ENCODE measurements around the gene LRPAP1.
"Not testable (repeated sequence)": the region's sequence is repeated elsewhere in the genome, so short reads cannot be mapped to it uniquely, and the experiment has no call there.

LRPAP1 gene

DNA sequence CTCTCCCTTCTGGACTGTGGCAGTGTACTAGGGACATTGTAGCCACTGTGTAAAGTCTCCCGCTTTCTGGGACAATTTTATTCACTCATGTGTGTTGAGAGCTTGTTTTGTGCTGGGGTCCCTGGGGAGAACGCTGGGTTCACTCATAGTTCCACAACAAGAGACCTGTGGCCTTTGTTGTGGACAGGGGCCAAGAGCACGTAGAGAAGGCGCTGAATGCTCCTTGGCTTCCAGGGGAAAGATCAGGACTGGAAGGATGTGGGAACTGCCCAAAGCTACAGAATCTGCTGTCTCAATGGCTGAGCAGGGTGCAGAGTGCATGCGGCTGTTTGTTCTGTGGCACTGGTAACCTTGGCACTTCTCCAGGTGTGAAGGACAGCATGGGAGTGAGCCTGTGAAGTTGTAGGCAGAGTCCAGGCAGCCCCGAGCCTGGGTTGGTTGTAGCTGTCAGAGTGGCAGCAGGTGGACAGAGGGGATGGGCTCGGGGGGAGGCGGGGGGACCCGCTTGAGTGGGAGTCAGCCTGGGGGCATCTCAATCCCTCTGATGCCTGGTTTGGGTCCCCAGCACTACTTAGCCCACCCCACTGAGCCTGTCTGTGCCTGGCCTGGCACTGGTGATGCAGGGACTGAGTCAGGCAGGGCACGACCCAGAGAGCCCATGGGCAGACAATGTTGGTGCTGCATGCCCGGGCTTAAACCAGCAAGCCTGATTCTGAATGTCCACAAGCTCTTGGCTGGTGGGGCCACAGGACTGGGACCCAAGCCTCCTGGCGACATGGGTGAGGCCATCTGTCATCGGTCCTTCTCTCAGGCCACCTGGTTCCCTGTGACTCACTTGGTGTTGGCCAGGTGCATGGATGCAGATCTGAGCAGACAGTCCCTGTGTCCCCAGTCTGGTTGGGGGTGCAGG is 27.4 kb upstream of the LRPAP1 start:
- DNase-seq, result not testable (repeated sequence)

DNA sequence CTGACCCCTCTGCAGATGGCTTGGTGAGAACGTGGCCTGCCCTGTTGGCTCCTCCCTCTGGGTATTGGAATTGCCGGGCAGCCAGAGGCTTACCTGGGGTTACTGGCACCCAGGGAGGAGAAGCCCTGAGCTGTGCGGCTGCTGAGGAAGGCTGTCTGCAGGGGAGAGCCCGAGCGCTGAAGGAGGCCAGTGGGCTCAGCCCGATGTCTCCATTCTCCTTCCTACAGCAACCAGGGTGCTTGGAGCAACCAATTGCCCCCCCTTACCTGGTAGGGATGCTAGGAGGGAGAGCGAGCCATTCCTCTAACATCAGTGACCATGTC is 26.3 kb upstream of the LRPAP1 start:
- DNase-seq, result not testable (repeated sequence)

DNA sequence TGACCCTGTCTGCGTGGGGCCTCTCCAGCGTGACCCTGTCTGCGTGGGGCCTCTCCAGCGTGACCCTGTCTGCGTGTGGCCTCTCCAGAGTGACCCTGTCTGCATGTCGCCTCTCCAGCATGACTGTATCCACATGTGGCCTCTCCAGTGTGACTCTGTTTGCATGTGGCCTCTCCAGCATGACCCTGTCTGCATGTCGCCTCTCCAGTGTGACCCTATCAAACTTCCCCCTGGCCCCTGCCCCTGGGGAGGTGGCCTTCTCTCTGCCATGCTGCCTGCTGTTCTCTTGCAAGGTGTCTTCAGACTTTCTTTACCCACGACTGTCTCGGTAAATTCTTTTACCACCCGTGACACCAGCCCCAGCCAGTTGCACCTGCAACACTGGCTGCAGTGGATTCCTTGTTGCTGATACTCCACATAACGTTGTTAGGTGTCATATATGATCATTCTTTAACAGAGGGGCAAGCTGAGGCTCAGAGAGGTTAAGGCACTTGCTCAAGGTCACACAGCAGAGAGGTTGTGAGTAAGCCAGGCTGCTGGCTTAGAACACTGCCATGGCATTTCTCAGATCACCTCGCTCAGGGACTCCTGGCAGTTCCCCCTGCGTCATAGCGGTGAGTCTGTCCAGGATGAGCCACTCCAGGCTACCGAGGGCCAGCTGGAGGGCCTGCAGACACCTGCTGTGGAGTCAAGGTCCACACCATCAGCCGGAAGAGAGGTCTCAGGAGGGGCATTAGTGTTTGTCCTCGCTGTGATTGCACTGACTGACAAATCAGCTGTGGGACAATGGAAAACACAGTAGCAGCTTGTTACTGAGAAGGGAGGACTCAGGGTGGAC is 25.7 kb upstream of the LRPAP1 start:
- DNase-seq, result not testable (repeated sequence)

DNA sequence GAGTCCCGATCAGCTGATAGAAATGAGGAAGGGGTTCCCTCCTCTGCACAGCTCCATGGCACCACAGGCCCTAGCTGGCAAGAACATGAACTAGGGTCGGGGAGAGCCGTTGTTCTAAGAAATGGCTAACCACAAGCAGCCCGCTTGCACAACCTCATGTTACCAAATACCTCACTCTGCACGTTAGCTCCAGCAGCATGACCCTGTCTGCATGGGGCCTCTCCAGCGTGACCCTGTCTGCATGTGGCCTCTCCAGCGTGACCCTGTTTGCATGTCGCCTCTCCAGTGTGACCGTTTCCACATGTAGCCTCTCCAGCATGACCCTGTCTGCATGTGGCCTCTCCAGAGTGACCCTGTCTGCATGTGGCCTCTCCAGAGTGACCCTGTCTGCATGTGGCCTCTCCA is 24.9 kb upstream of the LRPAP1 start:
- not testable (repeated sequence) for DNase-seq

DNA sequence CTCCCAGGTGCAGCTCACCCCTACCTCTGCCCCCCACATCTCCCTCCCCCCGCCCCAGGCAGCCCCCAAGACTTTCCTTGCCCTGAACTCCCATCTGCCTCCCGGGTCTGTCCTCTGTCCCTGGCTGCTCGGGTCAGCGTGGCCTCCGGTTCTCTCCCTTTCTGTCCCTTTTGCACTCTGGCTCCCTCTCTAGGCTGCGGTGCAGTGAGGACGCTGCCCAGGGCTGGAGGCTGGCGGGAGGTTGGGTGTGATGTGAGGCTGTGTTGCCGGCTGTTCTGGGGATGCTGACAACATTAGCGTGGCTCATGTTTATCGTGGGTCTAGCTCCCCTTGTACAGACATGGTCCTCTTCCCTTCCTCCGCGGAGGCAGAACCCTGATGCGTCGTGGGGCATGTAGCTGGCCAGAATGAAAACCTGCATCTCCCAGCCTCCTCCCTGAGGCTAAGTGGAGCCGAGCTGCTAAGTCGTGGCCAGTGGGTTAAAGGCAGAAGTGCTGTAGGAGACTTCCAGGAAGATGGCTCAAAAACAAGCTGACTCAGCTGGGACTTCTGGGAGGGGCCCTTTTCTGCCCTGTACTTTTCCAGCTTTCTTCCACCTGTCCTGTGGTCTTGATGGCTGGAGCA is 24.1 kb upstream of the LRPAP1 start:
- DNase-seq, result not testable (repeated sequence)

DNA sequence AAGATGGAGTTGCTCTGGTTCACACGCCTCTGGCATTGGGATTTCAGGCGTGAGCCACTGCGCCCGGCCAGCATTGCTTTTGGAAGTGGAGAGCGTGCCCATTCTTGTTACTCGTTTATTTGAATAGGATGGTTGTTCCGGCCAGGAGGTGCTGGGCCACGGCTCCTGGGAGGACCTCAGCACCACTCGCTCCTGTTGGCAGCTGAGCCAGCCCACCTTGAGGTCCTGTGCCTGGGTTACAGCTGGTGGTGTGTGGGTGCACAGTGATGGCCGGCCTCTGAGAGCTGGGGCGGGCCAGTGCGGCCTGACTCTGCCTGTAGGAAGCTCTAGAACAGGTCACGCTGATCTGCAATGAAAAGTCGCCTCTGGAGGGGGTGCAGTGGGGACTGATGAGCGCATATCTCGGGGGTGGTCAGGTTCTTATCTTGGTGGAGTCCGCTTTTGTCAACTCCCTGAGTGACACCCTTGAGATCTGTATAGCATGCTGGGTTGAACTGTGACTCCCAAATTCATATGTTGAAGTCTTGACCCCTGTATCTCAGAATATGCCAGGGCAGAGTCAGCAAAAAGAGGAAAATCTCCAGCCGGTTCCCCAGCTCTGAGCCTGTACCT is 23.3 kb upstream of the LRPAP1 start:
- not testable (repeated sequence) for DNase-seq

DNA sequence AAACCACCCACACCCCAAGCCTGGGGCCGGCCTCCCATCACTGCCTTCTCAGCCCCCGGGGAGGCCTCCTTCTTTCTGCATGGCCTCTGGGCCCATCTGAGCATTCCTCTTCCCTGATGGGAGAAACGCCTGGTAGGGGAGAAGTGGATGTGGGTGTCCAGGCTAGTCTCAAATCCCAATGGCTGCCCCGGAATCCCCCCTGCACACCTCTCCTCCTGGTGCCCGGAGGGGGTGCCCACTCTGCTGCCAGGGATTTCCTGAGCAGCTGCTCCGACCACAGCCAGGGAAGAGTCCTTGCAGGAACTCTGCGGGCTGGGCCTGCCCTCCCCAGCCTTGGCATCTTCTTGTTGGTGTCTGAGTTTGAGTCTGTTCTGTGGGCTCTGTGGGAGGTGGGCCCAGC is 19.1 kb upstream of the LRPAP1 start:
- not testable (repeated sequence) for DNase-seq

DNA sequence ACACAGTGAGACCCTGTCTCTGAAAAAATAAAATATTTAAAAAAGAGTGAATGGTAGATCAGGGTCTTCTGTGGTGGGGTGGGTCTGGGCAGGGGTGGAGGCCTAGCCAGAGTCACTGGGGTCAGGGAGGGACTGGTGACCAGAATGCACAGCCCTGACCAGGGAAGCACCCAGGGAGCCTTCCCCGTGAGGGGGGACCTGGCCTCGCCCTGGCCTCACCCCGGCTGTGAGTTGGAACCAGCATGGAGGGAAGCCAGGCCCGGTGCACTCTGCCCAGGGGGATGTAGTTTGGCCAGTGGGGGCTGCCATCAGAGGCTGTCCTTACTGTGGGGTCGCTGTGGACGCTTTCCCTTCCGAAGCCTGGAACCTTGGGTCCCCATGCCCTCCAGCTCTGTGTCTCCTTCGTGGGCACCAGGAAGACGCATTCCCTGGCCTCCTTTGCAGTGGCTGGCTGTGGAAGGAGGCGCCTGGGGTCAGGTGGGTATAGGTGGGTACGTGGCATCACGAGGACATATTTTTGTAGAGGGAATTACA is 18.6 kb upstream of the LRPAP1 start:
- not testable (repeated sequence) for DNase-seq

DNA sequence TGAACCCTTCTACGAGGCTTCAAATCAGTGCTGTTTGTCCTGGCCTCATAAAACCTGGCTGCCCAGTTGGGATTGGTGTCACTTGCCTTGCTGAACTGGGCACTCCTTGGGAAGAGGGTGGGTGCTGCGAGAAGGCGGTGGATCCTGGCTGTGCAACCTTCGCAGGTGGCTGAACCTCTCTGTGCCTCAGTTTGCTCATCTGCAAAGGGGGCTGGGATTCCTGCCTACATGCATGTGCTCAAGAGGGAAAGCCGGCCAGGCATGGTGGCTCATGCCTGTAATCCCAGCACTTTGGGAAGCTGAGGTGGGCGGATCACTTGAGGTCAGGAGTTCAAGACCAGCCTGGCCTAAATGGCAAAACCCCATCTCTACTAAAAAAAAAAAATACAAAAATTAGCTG is 17.8 kb upstream of the LRPAP1 start:
- DNase-seq, result not testable (repeated sequence)

DNA sequence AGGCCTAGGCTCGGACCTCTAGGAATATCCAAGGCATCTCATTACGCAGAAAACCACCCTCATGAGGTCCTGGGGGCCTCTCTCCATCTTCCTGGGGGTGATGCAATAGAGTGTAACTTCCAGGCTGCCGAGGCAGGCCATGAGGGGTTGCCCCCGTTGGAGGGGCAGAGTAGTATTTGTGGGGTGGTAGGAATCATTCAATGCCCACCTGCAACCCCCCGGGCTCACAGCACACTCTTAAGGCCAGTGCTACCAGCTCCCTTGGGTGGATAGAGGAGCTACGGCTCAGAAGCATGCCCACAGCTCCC is 17.4 kb upstream of the LRPAP1 start:
- DNase-seq, result not testable (repeated sequence)

DNA sequence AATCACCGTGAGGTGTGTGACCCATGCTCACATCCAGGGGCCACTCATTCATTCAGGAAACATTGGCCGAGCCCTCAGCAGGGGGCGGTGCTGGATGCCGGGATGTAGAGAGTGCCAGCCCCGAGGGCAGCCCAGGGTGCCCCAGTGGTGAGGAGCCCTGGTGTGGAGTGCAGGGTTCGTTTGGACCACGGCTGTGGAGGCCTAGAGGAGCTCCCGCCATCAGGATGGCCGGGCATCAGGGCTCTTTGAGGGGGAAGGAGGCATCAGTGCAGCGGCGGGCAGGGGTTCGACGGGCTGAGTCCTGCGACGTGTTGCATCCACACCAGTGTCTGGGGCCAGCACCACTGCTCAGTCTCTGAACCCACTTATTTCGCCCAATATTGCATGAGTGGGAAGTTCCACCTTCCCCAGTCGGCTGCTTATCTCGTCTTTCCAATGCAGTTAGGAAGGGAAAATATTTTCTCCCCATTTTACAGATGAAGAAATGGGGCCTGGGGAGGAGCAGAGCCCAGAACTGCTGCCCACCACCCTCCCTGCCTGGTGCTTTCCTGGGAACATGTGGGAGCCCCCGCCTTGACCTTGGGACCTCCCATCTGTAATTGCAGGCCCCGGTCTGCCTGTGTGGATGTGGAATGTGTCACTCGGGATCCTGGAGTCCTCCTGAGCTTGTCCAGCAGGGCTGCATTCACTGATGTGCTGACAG is 16.9 kb upstream of the LRPAP1 start:
- not testable (repeated sequence) for DNase-seq

DNA sequence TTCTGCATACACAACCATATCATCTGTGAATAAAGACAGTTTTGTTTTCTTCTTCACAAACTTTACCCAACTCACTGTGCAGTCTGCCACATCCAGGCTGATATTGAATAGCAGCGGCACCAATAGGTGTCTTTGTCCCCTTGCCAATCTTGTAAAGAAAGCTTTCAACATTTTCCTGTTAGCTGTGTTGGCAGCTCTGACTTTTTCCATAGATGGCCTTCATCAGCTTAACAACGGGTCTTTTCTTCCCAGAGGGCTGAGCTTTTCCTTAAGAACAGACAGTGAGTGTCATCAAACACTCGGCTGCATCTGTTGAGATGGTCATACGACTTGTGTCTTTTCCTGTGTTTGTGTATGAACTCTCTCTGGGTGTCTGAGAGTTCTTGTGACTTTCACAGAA is 14.5 kb upstream of the LRPAP1 start:
- not testable (repeated sequence) for DNase-seq

DNA sequence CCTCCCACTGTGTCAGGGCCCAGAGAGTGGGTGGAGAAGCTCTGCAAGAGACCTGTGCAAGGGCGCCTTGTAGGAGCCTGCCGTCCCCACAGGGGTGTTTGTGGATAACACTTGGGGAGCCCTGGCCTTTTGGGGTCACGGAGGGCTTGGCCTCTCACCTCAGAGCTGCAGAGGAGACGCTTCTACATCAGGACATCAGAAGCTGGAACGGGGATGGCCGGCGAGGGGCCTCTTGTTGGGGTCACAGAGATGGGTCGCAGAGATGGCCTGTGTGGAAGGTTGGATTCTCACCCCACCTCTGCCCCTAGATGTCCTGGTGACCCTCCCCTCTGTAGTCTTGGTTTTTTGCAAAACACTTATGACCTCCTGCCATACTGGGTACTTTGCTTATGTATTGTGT is 13.1 kb upstream of the LRPAP1 start:
- DNase-seq, result not testable (repeated sequence)

DNA sequence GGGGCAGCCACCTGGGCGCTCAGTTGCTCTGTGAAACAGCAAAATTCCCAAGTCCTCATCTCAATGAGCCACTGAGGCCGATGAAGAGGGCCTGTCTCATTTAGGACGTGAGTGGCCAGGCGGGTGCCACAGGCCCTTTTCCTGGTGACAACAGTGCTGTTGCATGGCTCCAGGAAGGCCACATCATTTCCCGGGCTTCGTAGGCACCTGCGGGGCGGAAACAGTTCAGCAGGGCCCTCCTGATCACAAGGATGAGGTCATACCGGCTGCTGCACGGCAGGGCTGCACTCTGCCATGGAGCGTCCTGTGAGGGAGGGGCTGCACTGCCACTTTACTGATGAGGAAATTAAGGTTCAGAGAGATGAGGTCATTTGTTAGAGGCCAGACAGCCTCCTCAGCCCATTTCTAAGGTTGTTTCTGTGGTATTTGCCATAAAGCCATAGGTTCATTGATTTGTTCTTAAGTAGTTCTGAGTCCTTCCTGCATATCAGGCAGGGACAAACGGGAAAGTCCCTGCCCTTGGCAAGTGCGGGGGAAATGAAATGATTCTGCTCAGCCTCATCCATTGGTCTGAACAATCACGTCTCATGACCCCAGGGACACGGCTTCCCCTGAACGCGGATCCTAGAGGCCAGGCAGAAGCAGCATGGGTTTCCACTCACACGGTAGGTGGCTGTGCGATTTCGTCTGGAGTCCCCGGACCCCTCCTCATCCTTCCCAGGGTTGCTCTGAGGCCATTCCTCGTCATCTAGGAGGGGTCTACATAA is 12.2 kb upstream of the LRPAP1 start:
- DNase-seq, result not testable (repeated sequence)

DNA sequence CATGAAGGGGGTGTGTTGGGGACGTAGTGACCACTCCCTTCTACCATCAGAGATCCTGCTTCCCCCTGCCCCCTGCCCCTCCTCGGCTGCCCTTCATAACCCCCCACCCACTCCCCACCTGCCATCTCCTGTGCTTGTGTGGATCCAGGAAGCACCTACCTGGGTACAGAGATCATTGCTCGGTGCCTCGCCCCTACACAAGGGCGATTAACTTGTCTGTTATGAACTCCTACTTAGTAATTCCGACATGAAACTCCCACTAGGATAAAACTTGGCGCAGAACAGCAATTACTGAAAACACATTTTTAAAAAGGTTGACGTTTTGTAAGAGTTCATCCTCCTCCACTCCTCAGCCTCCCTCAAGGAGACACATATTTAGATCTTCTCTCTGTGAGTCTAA is 11.2 kb upstream of the LRPAP1 start:
- DNase-seq, result not testable (repeated sequence)

DNA sequence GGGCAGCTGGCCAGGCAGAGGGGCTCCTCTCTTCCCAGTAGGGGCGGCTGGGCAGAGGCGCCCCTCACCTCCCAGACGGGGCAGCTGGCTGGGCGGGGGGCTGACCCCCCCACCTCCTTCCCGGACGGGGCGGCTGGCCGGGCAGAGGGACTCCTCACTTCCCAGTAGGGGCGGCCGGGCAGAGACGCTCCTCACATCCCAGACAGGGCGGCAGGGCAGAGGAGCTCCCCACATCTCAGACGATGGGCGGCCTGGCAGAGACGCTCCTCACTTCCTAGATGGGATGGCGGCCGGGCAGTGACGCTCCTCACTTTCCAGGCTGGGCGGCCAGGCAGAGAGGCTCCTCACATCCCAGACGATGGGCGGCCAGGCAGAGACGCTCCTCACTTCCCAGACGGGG is 6.7 kb upstream of the LRPAP1 start:
- DNase-seq, result not testable (repeated sequence)

DNA sequence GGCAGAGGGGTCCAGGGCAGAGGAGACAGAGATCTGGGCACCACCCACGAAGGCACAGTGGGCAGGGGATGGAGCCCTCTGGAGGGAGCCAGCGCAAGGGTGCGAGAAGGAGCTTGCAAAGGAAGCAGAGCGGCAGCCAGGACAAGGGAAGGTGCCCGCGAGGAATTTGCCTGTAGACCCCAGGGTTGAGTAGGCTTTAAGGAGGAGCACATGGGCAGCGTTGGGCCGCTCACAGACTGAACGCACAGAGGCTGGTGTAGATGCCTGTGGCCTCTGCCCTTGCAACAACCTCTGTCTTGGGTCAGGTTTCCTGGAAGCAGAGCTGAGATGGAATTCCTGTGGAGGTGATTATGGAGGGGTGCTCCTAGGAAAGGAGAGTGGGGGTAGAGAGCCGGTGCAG is 3.6 kb upstream of the LRPAP1 start:
- not testable (repeated sequence) for DNase-seq

DNA sequence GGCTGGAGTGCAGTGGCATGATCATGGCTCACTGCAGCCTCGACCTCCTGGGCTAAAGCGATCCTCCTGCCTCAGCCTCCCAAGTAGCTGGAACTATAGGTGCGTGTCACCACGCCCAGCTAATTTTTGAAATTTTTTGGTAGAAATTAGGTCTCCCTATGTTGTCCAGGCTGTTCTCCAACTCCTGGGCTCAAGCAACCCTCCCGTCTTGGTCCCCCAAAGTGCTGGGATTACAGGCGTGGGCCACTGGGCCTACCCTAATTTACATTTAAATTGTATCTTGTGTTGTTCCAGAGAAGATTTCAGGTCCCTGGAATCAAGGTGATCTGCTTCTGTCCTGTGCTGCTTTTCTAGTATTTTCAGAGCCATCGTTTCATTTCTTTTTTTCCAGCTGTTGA is 1.2 kb upstream of the LRPAP1 start:
- no peak for DNase-seq

DNA sequence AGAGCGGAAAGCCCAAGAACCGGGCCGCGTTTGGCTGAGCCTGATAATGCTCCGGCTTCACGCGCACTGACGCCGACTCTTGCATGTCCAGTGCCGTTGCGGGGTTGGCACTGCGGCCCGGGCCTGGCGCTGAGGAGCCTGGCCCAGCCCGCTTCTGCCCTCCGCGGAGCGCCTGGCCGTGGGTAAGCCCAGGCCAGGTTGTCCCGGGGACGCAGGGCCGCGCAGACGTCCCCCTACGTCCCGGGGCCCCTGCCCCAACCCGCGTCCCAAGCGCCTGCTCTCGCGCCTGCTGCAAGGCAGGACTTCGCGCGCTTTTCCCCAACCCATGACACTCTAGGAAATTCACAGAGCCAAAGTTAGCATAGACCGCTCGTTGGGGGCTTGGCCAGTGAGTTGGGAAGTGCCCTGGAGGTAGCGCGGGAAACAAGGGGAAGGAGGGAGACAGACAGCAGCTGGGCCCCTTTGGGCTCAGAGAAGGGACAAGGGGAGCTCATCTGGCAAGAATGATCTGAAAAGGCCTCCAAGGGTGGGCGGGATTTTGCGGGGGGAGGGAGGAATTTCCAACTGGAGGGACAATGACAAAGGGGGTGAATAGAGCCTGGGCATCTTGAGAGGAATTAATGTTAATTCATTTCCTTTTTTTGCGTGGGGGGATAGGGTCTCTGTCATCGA is 665 bp upstream of the LRPAP1 start:
- no peak for DNase-seq

DNA sequence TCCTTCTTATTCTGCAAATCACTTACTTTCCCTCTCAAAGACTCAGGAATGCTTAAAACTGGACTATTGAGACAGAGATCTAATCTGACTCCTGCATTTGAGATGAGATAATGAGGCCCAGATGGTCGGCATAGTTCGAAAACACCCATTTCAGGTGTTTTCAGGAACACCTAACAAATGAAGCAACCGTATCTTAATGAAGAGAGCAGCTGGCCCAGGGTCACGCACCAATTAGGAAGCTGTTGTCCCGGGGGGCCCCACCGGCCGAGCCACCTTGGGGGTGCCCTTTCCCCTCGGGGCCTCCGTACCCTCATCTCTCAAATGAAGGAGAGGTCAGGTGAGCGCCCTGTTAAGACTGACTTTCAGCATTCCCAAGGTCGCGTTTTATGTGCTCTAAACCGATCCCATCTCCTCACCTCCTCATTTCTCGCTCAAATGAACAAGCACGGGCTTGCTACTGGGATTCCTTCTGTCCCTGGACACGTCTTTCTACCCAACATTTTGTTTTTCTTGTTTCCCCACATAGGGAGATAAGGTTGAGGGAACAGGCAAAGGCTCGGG is 824 bp downstream of the LRPAP1 start:
- DNase-seq, result no peak

Data from DMS 273 treated with DMSO at 0.1 percent for 48 hours (cell line).